HEK293T (cell line): ENCODE data around the gene LAMA5.

Experiments
- CTBP1 ChIP-seq: fragments of 450-650 bp; IDR thresholded peaks from 2 replicates; pipeline ENCODE4 v1.6.1; 2016; ENCODE audit warnings: borderline replicate concordance
- ELF4 ChIP-seq: fragments of 450-650 bp; IDR thresholded peaks from 2 replicates; pipeline ENCODE4 v1.6.1; 2017; ENCODE audit warnings: antibody characterized with exemption
- FOXA1 ChIP-seq: fragments of 450-650 bp; IDR thresholded peaks from 2 replicates; pipeline ENCODE4 v1.6.1; 2016; ENCODE audit warnings: mild to moderate bottlenecking
- FOXM1 ChIP-seq: fragments of 450-650 bp; IDR thresholded peaks from 2 replicates; pipeline ENCODE4 v1.6.1; 2017; ENCODE audit warnings: mild to moderate bottlenecking, borderline replicate concordance
- ZNF384 ChIP-seq: fragments of 450-650 bp; IDR thresholded peaks from 2 replicates; pipeline ENCODE4 v1.6.1; 2016

GRCh38 chr20:62336329-62336728, 30.8 kb downstream of the LAMA5 start:
- TF ChIP-seq FOXA1 (no peak), ELF4 (no peak), ZNF384 (no peak), FOXM1 (no peak), CTBP1 (no peak)
